Stimulated activated CD8-positive, alpha-beta memory T cell treated with anti-CD3 and anti-CD28 coated beads, Interleukin-7, amount 100 ng/mL, for 48 hours (primary cell): ENCODE measurements around the gene KCNT1.
"Not testable (repeated sequence)": the region's sequence is repeated elsewhere in the genome, so short reads cannot be mapped to it uniquely, and the experiment has no call there.

Experiments
- DNase-seq, 2 donors: peaks; one replicate each; pipeline ENCODE4 v3.0.0-alpha.2; 2020; ENCODE audit warnings: low read depth in 1 of 2; ENCODE audit errors: extremely low read depth in 1 of 2

KCNT1 gene

DNA sequence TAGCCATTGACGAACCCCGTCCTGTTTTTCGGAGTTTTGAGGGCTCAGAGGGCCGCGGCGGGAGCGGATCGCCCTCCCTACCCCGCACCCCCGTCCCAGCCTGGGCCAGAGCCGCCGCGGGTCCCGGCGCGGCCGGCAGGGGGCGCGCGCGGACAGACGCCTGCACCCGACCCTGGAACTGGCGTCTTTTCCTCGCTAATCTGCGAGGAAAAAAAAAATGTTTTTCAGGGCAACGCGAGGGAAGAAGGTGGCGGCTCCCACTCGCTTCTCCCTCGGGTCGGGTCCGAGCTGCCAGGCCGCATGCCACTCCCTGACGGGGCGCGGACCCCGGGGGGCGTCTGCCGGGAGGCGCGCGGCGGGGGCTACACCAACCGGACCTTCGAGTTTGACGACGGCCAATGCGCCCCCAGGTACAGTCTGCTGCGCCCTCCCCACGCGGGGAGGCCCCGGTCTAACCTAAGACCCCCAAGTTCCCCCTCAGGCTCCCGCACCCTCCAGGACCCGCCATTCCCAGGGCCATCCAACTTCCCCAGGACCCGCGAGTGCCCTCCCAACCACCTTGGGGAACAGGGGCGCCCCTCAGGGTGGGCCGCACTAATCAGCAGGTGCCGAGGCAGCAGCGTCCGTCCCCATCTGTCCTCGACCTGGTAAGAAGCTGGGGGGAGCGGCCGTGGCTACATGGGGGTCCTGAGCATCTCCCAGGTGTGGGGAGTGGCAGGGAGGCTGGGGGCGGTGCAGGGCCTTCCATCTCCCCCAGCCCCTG is at the start of gene KCNT1:
Gene KCNT1 (plus strand): TSS at position 227 of the 763 bp plus-strand sequence. CDS start 74 bp downstream, at position 301.
- DNase-seq, result peak in 1 of 2 donors; percentile 10

GRCh38 chr9:135655317-135655716 is 46.7 kb upstream of the KCNT1 start:
- no peak for DNase-seq

DNA sequence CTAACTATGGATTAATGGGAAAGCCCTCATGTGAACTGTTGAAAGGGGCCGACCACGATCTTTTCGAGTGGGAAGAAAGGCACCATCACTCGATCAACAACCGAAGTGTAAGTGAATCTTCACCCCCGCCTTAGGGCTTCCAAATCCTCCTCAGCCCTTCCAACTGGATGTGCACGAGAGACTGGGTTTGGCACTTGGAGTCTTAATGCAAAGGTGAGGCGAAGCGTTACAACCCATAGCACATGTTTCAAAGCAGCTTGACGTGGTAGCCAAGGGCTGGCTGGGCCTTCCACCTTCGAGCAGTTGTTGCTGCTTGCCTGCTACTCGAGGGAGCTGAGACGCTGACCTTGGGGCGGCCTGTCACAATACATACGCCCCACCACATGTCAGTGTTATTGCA is 44.6 kb upstream of the KCNT1 start:
- no peak for DNase-seq

DNA sequence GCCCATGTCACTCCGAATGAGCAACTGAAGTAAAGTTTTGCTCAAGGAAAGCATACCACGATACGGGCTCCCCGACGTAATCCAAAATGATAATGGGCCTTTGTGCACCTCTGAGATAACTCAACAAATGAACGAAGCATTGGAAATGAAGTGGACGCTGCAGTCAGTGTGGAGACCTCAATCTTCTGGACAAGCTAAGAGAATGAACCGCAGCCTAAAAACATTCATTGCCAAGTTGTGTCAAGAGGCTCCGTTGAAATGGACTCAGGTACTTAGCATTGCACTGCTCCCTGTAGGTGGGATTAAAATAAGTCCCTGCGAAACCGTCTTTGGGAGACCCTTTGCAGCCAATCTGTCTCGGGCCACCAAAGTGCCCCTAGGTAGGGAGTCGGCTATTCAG is 42.7 kb upstream of the KCNT1 start:
- no peak for DNase-seq

DNA sequence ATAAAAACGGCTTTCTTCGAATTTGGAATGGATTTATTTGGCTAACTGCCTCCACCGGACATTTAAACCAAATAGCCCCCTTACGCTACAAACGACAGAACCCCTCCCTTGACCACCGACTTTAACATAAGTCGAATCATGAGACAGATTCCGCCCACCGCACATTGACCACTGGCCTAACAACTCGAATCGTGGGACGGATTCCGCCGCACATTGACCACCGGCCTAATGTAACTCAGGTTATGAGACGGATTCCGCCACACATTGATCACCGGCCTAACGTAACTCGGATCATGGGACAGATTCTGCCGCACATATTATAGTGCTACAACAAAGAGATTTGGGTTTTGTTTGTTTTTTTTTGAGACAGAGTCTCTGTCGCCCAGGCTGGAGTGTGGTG is 41.6 kb upstream of the KCNT1 start:
- DNase-seq, result no peak

GRCh38 chr9:135661816-135662560 is 40.0 kb upstream of the KCNT1 start:
- no peak for DNase-seq

GRCh38 chr9:135662758-135663450 is 39.1 kb upstream of the KCNT1 start, which contains the start of gene LCN9:
Gene LCN9 (plus strand): TSS chr9:135663309. CDS start chr9:135663322, 13 bp downstream.
- no peak for DNase-seq

GRCh38 chr9:135663451-135663770 is 38.6 kb upstream of the KCNT1 start:
- no peak for DNase-seq

DNA sequence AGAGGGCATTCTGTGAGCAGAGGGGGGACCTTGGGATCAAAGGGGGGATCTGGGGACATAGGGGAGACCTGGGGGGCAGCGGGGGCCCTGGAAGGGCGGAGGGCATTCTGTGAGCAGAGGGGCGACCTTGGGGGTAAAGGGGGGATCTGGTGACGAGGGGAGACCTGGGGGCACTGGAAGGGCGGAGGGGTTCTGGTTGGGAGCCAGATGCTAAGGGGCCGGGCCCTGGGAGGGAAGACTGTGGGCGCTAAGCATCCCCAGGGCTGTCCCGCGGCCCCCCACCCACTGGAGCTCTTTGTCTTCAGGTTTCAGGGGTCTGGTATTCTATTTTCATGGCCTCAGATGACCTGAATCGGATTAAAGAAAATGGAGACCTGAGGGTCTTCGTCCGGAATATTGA is 38.1 kb upstream of the KCNT1 start:
- no peak for DNase-seq

- DNase-seq, result no peak
Observed at GRCh38 chr9:135664266-135664665, 37.7 kb upstream of the KCNT1 start.

DNA sequence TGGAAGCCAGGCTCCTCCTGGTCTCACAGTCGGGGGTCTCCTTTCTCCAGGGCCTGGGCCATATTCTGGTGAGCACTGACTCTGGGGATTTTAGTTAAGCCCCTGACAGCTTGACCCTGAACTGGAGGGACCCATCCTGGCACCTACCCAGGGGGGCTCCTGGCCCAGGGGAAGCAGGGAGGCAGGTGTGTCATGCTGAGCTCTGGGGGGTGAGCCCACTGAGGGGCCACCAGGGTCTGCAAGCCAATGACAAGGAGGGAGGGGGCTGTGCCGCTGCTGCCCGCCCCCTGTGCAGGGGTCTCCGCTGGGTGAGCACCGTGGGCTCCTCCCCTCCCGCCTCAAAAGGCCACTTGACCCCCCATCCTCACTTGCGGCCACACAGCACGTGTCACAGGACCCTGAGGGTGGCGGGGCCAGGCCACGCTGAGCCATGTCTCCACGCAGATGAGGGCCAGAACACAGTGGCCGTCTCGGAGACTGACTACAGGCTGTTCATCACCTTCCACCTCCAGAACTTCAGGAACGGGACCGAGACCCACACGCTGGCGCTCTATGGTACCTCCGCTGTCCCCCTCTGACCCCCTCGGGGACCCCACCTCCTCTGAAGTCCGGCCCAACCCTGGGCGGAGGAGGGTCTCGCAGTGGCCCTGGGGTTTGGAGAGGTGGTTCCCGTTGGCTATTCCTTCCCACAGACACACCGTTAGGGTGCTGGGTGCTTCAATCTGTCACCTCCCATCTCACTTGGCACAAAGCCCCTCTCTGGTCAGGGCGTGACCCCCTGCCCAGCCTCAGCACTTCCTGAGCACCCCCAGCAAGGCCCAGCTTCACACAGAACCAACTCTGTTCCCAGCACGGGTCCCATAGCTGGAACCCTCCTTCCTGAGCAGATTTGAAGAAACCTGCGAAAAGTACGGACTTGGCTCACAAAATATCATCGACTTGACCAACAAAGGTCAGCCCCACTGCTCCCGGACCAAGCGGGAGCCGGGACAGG is 36.9 kb upstream of the KCNT1 start:
- no peak for DNase-seq

DNA sequence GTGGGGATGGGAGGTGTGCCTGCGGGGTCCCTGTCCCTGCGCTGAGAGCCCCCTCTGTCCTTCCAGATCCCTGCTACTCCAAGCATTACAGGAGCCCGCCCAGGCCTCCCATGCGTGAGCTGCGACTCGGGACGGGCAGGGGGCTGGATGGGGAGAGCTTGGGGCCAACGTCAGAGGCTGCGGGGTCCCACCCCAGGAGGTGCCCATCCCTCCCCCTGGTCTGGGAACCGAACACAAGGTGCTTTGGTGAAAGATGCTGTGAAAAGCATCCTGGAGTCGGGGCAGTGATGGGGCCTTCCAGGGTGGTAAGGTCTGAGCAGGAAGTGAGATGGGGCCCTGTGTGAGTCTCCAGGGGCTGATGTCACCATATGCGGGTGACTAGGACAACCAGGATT is 36.2 kb upstream of the KCNT1 start:
- DNase-seq, result no peak

- no peak for DNase-seq
Observed at GRCh38 chr9:135666534-135667462, 35.2 kb upstream of the KCNT1 start.

GRCh38 chr9:135667463-135668001 is 34.5 kb upstream of the KCNT1 start:
- no peak for DNase-seq

DNA sequence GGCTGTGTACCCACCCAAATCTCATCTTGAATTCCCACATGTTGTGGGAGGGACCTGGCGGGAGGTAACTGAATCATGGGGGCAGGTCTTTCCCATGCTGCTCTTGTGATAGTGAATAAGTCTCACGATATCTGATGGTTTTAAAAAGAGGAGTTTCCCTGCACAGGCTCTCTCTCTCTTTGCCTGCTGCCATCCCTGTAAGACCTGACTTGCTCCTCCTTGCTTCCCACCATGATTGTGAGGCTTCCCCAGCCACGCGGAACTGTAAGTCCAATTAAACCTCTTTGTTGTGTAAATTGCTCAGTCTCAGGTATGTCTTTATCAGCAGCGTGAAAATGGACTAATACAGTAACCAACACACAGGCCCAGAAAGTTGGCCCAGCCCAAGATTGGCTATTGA is 33.0 kb upstream of the KCNT1 start:
- not testable (repeated sequence) for DNase-seq

- no peak for DNase-seq
Observed at GRCh38 chr9:135669616-135670285, 32.2 kb upstream of the KCNT1 start.

DNA sequence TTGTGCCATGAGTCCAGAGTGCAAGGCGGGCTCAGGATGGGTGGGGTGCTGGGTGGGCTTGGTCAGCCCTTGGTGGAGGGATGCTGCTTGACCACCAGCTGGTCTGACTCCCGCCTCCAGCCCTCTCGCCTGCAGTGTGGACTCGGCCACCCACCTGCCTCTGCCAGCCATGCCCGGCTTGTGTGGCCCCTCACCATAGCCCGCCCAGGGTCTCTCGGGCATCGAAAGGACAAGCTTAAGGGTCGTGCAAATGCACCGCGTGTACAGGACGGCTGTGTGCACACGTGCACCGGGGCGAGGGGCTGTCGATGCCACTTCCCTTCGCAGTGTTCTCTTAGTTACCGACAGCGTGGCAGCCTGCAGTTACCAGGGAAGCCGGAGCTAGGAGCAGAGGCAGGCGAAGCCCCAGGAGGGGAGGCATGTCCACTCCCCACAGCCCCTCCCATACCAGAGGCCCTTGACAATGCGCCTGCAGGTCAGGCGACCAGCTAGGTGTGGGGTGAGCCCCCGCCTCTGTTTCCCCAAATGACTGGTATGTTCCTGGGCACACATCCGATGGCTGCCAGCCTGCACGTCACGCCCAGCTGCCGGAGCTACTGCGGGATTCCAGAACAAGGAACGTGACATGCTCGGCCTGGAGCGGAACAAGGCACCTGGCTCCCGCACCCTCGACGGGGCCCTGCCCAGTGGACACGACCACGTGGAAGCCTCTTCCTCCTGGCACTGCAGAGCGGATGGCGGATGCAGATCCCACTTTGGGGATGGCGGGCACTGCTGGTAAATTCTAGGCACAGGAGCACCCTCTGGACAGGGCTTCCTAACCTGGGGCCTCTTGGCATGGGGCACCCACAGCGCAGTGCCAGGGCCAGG is 31.0 kb upstream of the KCNT1 start:
- DNase-seq, result no peak

GRCh38 chr9:135671591-135672041 is 30.4 kb upstream of the KCNT1 start:
- DNase-seq, result no peak
